Measurements from ENCODE around the gene NAA50. TPM values are rescaled to one million over a fixed set of nuclear protein-coding genes. Genes with fewer than 3 reads are reported as not detected.

Gene NAA50
- total and polyA plus RNA-seq, 2 donors (not counting 1 experiment from before 2014, with no cell fraction given) = 27.6 to 116 TPM

- Histone ChIP-seq H3K36me3 (replicated peaks in 1 of 2; ENCODE audit: control extremely low read depth in 1 of 2, control insufficient read depth in 1 of 2, extremely low read depth in 1 of 2, insufficient read depth in 2 of 2, low read length in 1 of 2) (peaks cover 11 to 39% of the 10 kb centered on the region in 2 experiments), H2AFZ (ENCODE audit: insufficient read depth, low read depth, low read length, poor library complexity, severe bottlenecking) (no peak overlapping the region), H3K4me3 (ENCODE audit: control extremely low read depth in 1 of 5, extremely low read depth in 1 of 5, insufficient read depth in 1 of 5, low read depth in 2 of 5, low read length in 4 of 5) (no peak overlapping the region), H3K79me2 (ENCODE audit: control insufficient read depth, insufficient read depth, low read length) (peaks cover 38% of the 10 kb centered on the region), H3K9ac (ENCODE audit: low read length) (no peak overlapping the region), H3K4me1 (ENCODE audit: control insufficient read depth in 2 of 2, insufficient read depth in 2 of 2, low read length in 2 of 2) (peaks cover 12 to 18% of the 10 kb centered on the region in 2 donors), H3K4me2 (replicated peaks; ENCODE audit: low read depth, low read length, poor library complexity, severe bottlenecking) (no peak overlapping the region), H3K27me3 (replicated peaks in 1 of 4; ENCODE audit: control extremely low read depth in 1 of 4, control insufficient read depth in 3 of 4, insufficient read depth in 4 of 4, low read length in 3 of 4) (no peaks in the 10 kb centered on the region), H4K20me1 (ENCODE audit: control insufficient read depth, insufficient read depth, low read length, poor library complexity, severe bottlenecking) (no peaks in the 10 kb centered on the region), H3K9me3 (ENCODE audit: control extremely low read depth in 1 of 3, control insufficient read depth in 2 of 3, insufficient read depth in 1 of 3, low read length in 2 of 3) (no peaks in the 10 kb centered on the region), H3K27ac (ENCODE audit: low read length in 2 of 2) (peak overlapping the region in 1 of 2 donors; percentile 88)
- no peak overlapping the region for H3K4me3 Mint-ChIP-seq
- H3K27ac Mint-ChIP-seq = no peak overlapping the region
- TF ChIP-seq CTCF (IDR thresholded peaks at IDR 0.05) = no peak
- no peak for TF ChIP-seq EZH2 (IDR thresholded peaks at IDR 0.05; ENCODE audit: borderline replicate concordance, insufficient read depth, low read depth, low read length, poor library complexity, severe bottlenecking)
- no CpG with 5 or more reads among the region's 1 CpG for WGBS (ENCODE audit: insufficient coverage)
- peaks cover 2% of the 10 kb centered on the region for H3K9me3 Mint-ChIP-seq (ENCODE audit: insufficient read depth)
- intact Hi-C loops (cut with micrococcal nuclease) = no loop called here
- peaks cover 37% of the 10 kb centered on the region for H3K4me1 Mint-ChIP-seq
- DNase-seq = no peak
- no peaks in the 10 kb centered on the region for H3K27me3 Mint-ChIP-seq
- no peak for ATAC-seq (ENCODE audit: low read depth)
- ChIA-PET CTCF (no interaction called here), POLR2A (no interaction called here)
Measured at GRCh38 chr3:113677737-113678136, 68.3 kb downstream of the NAA50 start.

GRCh38 chr3:113676261-113676660 is 69.8 kb downstream of the NAA50 start:
- Histone ChIP-seq H3K79me2 (ENCODE audit: control insufficient read depth, insufficient read depth, low read length) (peaks cover 26% of the 10 kb centered on the region), H3K36me3 (replicated peaks in 1 of 2; ENCODE audit: control extremely low read depth in 1 of 2, control insufficient read depth in 1 of 2, extremely low read depth in 1 of 2, insufficient read depth in 2 of 2, low read length in 1 of 2) (peaks cover 11 to 46% of the 10 kb centered on the region in 2 experiments), H3K9ac (ENCODE audit: low read length) (no peak overlapping the region), H4K20me1 (ENCODE audit: control insufficient read depth, insufficient read depth, low read length, poor library complexity, severe bottlenecking) (no peaks in the 10 kb centered on the region), H3K27me3 (replicated peaks in 1 of 4; ENCODE audit: control extremely low read depth in 1 of 4, control insufficient read depth in 3 of 4, insufficient read depth in 4 of 4, low read length in 3 of 4) (no peaks in the 10 kb centered on the region), H3K27ac (ENCODE audit: low read length in 2 of 2) (peak overlapping the region; percentile 21 to 88), H2AFZ (ENCODE audit: insufficient read depth, low read depth, low read length, poor library complexity, severe bottlenecking) (no peak overlapping the region), H3K9me3 (ENCODE audit: control extremely low read depth in 1 of 3, control insufficient read depth in 2 of 3, insufficient read depth in 1 of 3, low read length in 2 of 3) (no peaks in the 10 kb centered on the region), H3K4me3 (ENCODE audit: control extremely low read depth in 1 of 5, extremely low read depth in 1 of 5, insufficient read depth in 1 of 5, low read depth in 2 of 5, low read length in 4 of 5) (no peak overlapping the region), H3K4me1 (ENCODE audit: control insufficient read depth in 2 of 2, insufficient read depth in 2 of 2, low read length in 2 of 2) (peaks cover 12 to 18% of the 10 kb centered on the region in 2 donors), H3K4me2 (replicated peaks; ENCODE audit: low read depth, low read length, poor library complexity, severe bottlenecking) (peak overlapping the region; percentile 16)
- DNase-seq = peak; percentile 62
- no peaks in the 10 kb centered on the region for H3K27me3 Mint-ChIP-seq
- H3K4me3 Mint-ChIP-seq = no peak overlapping the region
- peaks cover 37% of the 10 kb centered on the region for H3K4me1 Mint-ChIP-seq
- peak; percentile 28 for ATAC-seq (ENCODE audit: low read depth)
- H3K27ac Mint-ChIP-seq = peak overlapping the region; percentile 80
- intact Hi-C loops (cut with micrococcal nuclease) = no loop called here
- TF ChIP-seq CTCF (IDR thresholded peaks at IDR 0.05) = no peak
- TF ChIP-seq EZH2 (IDR thresholded peaks at IDR 0.05; ENCODE audit: borderline replicate concordance, insufficient read depth, low read depth, low read length, poor library complexity, severe bottlenecking) = no peak
- CTCF ChIA-PET = no interaction called here
- POLR2A ChIA-PET = no interaction called here
- peaks cover 2% of the 10 kb centered on the region for H3K9me3 Mint-ChIP-seq (ENCODE audit: insufficient read depth)
- WGBS (ENCODE audit: insufficient coverage) = no CpG with 5 or more reads among the region's 3 CpGs
